Fibroblast of pulmonary artery (primary cell): ENCODE results near the gene RPS6KL1.

Experiments used
- DNase-seq: peaks from one replicate; pipeline ENCODE4 v3.0.0-alpha.2; 2010; ENCODE audit warnings: low read depth
- H3K4me3 ChIP-seq: replicated peaks from 2 replicates; pipeline ENCODE4 v1.5.1; 2011; ENCODE audit warnings: low read depth, mild to moderate bottlenecking, control low read depth, low read length, moderate library complexity
- CTCF ChIP-seq: IDR thresholded peaks from 2 replicates; pipeline ENCODE4 v1.5.1; 2011; ENCODE audit warnings: mild to moderate bottlenecking, control low read depth, low read length, inconsistent platforms; ENCODE audit errors: missing control alignments

Gene RPS6KL1

GRCh38 chr14:74898694-74899093, 24.4 kb downstream of the RPS6KL1 start:
- no peak for TF ChIP-seq CTCF
- no peak for DNase-seq
- H3K4me3 ChIP-seq: no peak overlapping the region

- TF ChIP-seq CTCF: no peak
- no peak for DNase-seq
- H3K4me3 ChIP-seq: no peak overlapping the region
Measured at GRCh38 chr14:74898083-74898482, 25.0 kb downstream of the RPS6KL1 start.

- DNase-seq: no peak
- H3K4me3 ChIP-seq: no peak overlapping the region
- no peak for TF ChIP-seq CTCF
Measured at GRCh38 chr14:74897642-74898041, 25.4 kb downstream of the RPS6KL1 start.

- no peak for TF ChIP-seq CTCF
- no peak for DNase-seq
- H3K4me3 ChIP-seq: no peak overlapping the region
Measured at GRCh38 chr14:74896400-74896799, 26.7 kb downstream of the RPS6KL1 start.

GRCh38 chr14:74893614-74894091, 29.4 kb downstream of the RPS6KL1 start:
- TF ChIP-seq CTCF: no peak
- no peak overlapping the region for H3K4me3 ChIP-seq
- no peak for DNase-seq

- no peak overlapping the region for H3K4me3 ChIP-seq
- no peak for TF ChIP-seq CTCF
- DNase-seq: no peak
Measured at GRCh38 chr14:74892745-74893144, 30.3 kb downstream of the RPS6KL1 start.

- no peak for DNase-seq
- TF ChIP-seq CTCF: no peak
- H3K4me3 ChIP-seq: no peak overlapping the region
Measured at GRCh38 chr14:74891870-74892269, 31.2 kb downstream of the RPS6KL1 start.
